ENCODE results near the gene INPP5B.

GRCh38 chr1:37831809-37832208, 115.0 kb downstream of the INPP5B start:
- TF ChIP-seq, protein P1, sequence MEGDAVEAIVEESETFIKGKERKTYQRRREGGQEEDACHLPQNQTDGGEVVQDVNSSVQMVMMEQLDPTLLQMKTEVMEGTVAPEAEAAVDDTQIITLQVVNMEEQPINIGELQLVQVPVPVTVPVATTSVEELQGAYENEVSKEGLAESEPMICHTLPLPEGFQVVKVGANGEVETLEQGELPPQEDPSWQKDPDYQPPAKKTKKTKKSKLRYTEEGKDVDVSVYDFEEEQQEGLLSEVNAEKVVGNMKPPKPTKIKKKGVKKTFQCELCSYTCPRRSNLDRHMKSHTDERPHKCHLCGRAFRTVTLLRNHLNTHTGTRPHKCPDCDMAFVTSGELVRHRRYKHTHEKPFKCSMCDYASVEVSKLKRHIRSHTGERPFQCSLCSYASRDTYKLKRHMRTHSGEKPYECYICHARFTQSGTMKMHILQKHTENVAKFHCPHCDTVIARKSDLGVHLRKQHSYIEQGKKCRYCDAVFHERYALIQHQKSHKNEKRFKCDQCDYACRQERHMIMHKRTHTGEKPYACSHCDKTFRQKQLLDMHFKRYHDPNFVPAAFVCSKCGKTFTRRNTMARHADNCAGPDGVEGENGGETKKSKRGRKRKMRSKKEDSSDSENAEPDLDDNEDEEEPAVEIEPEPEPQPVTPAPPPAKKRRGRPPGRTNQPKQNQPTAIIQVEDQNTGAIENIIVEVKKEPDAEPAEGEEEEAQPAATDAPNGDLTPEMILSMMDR (conservative IDR thresholded peaks at IDR 0.05; ENCODE audit: low read depth, low read length), result no peak
- TF ChIP-seq EZH2 (IDR thresholded peaks at IDR 0.05; ENCODE audit: low read length, unreplicated experiment) (no peak), EZH2phosphoT487 (IDR thresholded peaks at IDR 0.05; ENCODE audit: borderline replicate concordance, low read length) (no peak)

Data from PC-3 (cell line).